SIG-M5 treated with dmso at 0.1 percent for 504 hours (cell line): ENCODE measurements around the gene DENND1A.

Source experiments
- DNase-seq: peaks from one replicate; lab custom pipeline; 2025; ENCODE audit not compliant: unreplicated experiment; lab: John Stamatoyannopoulos, UW

The DENND1A gene

GRCh38 chr9:123365287-123365880 is 564.5 kb downstream of the DENND1A start:
- DNase-seq, result no peak

- no peak for DNase-seq
Observed at GRCh38 chr9:123364241-123364824, 565.6 kb downstream of the DENND1A start.

- DNase-seq, result no peak
Observed at GRCh38 chr9:123362856-123363255, 567.1 kb downstream of the DENND1A start.

GRCh38 chr9:123361731-123362510 is 568.0 kb downstream of the DENND1A start:
- DNase-seq, result no peak

- no peak for DNase-seq
Observed at GRCh38 chr9:123361086-123361730, 568.7 kb downstream of the DENND1A start.

- DNase-seq, result no peak
Observed at GRCh38 chr9:123360161-123361085, 569.5 kb downstream of the DENND1A start.

- no peak for DNase-seq
Observed at GRCh38 chr9:123359546-123359945, 570.4 kb downstream of the DENND1A start.

GRCh38 chr9:123359106-123359505 is 570.8 kb downstream of the DENND1A start:
- no peak for DNase-seq

- no peak for DNase-seq
Observed at GRCh38 chr9:123358181-123358905, 571.6 kb downstream of the DENND1A start.

GRCh38 chr9:123357743-123358059 is 572.2 kb downstream of the DENND1A start:
- no peak for DNase-seq

GRCh38 chr9:123356851-123357742 is 572.8 kb downstream of the DENND1A start:
- no peak for DNase-seq

GRCh38 chr9:123355761-123356431 is 574.0 kb downstream of the DENND1A start, which contains the start of gene CRB2:
TSS of gene CRB2 (plus strand) at chr9:123356197. CDS start at chr9:123356261, 64 bp downstream.
- DNase-seq, result no peak

GRCh38 chr9:123354806-123355508 is 575.0 kb downstream of the DENND1A start:
- no peak for DNase-seq

GRCh38 chr9:123353984-123354591 is 575.8 kb downstream of the DENND1A start:
- peak; percentile 41 for DNase-seq

- DNase-seq, result no peak
Observed at GRCh38 chr9:123353041-123353440, 576.9 kb downstream of the DENND1A start.

GRCh38 chr9:123350590-123351310 is 579.2 kb downstream of the DENND1A start:
- DNase-seq, result no peak
